Esophagus squamous epithelium (tissue), 4 donors: ENCODE data around the gene CCDC13.

Experiments used
- POLR2A ChIP-seq, 4 donors: fragments of 450-650 bp; IDR thresholded peaks; one replicate each; pipeline ENCODE4 v1.6.1; 2017; ENCODE audit warnings: antibody characterized with exemption in 4 of 4, mild to moderate bottlenecking in 4 of 4, moderate library complexity in 3 of 4
- TF ChIP-seq, protein P1 (sequence below), 6 experiments: fragments of 450-650 bp in 4 of 6; fragments of 200-600 bp in 2 of 6; sonication (generic) in 2 of 6; IDR thresholded peaks; one replicate each; pipeline ENCODE4 v1.5.1; 2016 to 2019; ENCODE audit warnings: antibody characterized with exemption in 6 of 6, mild to moderate bottlenecking in 4 of 6, moderate library complexity in 4 of 6

DNA sequence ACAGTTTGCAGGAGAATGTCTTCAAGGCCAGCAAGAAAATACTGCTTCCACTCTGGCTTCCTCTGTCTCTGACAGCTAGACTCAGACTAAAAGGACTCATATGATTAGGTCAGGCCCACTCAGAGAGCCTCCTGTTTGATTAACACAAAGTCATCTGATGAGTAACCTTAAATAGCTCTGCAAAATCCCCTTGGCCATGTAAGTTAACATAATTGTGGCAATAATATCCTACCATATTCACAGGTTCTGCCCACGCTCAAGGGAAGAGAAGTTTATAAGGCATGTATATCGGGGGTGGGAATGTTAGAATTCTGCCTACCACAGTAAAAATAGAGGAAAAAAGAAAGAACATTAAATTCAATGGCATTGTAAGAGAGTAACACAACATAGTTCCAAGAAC lies 49.8 kb downstream of the CCDC13 start:
- TF ChIP-seq, protein P1, sequence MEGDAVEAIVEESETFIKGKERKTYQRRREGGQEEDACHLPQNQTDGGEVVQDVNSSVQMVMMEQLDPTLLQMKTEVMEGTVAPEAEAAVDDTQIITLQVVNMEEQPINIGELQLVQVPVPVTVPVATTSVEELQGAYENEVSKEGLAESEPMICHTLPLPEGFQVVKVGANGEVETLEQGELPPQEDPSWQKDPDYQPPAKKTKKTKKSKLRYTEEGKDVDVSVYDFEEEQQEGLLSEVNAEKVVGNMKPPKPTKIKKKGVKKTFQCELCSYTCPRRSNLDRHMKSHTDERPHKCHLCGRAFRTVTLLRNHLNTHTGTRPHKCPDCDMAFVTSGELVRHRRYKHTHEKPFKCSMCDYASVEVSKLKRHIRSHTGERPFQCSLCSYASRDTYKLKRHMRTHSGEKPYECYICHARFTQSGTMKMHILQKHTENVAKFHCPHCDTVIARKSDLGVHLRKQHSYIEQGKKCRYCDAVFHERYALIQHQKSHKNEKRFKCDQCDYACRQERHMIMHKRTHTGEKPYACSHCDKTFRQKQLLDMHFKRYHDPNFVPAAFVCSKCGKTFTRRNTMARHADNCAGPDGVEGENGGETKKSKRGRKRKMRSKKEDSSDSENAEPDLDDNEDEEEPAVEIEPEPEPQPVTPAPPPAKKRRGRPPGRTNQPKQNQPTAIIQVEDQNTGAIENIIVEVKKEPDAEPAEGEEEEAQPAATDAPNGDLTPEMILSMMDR (IDR thresholded peaks at IDR 0.05) = no peak
- no peak for TF ChIP-seq POLR2A (IDR thresholded peaks at IDR 0.05)
